ENCODE results near the gene IQCH. TPM values are rescaled to one million over a fixed set of nuclear protein-coding genes. Genes with fewer than 3 reads are reported as not detected.

IQCH gene
- total and polyA plus RNA-seq, 2 experiments from 2014 or later: 1.7 to 4.6 TPM

DNA sequence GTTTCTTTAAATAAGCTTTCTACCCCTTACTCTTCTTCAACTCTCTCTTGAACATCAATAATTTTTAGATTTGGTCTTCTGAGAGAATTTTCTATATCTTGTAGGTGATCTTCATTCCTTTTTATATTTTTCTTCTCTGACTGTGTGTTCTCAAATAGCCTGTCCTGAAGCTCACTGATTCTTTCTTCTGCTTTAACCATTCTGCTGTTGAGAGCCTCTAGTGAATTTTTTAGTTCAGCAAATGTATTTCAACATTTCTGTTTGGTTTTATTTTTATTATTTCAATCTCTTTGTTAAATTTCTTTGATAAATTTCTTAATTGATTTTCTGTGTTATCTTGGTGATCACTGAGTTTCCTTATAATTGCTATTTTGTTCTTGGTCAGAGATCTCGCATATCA is 19.6 kb downstream of the IQCH start (continued):
- TF ChIP-seq, protein P1, sequence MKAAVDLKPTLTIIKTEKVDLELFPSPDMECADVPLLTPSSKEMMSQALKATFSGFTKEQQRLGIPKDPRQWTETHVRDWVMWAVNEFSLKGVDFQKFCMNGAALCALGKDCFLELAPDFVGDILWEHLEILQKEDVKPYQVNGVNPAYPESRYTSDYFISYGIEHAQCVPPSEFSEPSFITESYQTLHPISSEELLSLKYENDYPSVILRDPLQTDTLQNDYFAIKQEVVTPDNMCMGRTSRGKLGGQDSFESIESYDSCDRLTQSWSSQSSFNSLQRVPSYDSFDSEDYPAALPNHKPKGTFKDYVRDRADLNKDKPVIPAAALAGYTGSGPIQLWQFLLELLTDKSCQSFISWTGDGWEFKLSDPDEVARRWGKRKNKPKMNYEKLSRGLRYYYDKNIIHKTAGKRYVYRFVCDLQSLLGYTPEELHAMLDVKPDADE (IDR thresholded peaks at IDR 0.05): no peak
- TF ChIP-seq NANOG (IDR thresholded peaks at IDR 0.05; ENCODE audit: borderline replicate concordance) (no peak), JUNB (IDR thresholded peaks at IDR 0.05; ENCODE audit: unreplicated experiment) (no peak), POLR2AphosphoS5 (IDR thresholded peaks at IDR 0.05; ENCODE audit: low read depth) (no peak)

GRCh38 chr15:67276666-67277065 is 22.1 kb downstream of the IQCH start:
- Histone ChIP-seq H2AFZ (no peak overlapping the region), H3K4me1 (ENCODE audit: insufficient read depth) (peaks cover 27% of the 10 kb centered on the region), H4K20me1 (replicated peaks; ENCODE audit: insufficient read depth) (no peaks in the 10 kb centered on the region), H3K4me3 (no peak overlapping the region), H3K27ac (ENCODE audit: low read depth) (no peak overlapping the region), H3K27me3 (ENCODE audit: insufficient read depth) (no peaks in the 10 kb centered on the region), H3F3A (replicated peaks; ENCODE audit: low read depth) (no peaks in the 10 kb centered on the region), H3K79me2 (replicated peaks; ENCODE audit: insufficient read depth) (no peaks in the 10 kb centered on the region), H3K36me3 (ENCODE audit: insufficient read depth) (no peaks in the 10 kb centered on the region), H3K9me2 (ENCODE audit: insufficient read depth) (no peaks in the 10 kb centered on the region), H3K4me2 (no peak overlapping the region)
- Mint-ChIP-seq H3K4me1 (peaks cover 11% of the 10 kb centered on the region), H3K36me3 (ENCODE audit: low read depth) (no peaks in the 10 kb centered on the region), H3K4me3 (no peak overlapping the region), H3K9me3 (no peaks in the 10 kb centered on the region), H3K27me3 (ENCODE audit: insufficient read depth, low read depth, poor library complexity) (no peaks in the 10 kb centered on the region), H3K27ac (no peak overlapping the region)
- ATAC-seq: no peak
- DNase-seq (ENCODE audit: low spot score): no peak
- no peak for TF ChIP-seq CTCF (conservative IDR thresholded peaks at IDR 0.05; ENCODE audit: low read depth in 2 of 2)
- TF ChIP-seq EZH2phosphoT487 (IDR thresholded peaks at IDR 0.05; ENCODE audit: unreplicated experiment): no peak
- no peak for TF ChIP-seq CREB1 (CRISPR knock-in tag; IDR thresholded peaks at IDR 0.05; ENCODE audit: low read depth)
- TF ChIP-seq, protein P1 (IDR thresholded peaks at IDR 0.05): no peak
- no peak for TF ChIP-seq STAT1 (IDR thresholded peaks at IDR 0.05; ENCODE audit: unreplicated experiment)
- TF ChIP-seq, protein P2, sequence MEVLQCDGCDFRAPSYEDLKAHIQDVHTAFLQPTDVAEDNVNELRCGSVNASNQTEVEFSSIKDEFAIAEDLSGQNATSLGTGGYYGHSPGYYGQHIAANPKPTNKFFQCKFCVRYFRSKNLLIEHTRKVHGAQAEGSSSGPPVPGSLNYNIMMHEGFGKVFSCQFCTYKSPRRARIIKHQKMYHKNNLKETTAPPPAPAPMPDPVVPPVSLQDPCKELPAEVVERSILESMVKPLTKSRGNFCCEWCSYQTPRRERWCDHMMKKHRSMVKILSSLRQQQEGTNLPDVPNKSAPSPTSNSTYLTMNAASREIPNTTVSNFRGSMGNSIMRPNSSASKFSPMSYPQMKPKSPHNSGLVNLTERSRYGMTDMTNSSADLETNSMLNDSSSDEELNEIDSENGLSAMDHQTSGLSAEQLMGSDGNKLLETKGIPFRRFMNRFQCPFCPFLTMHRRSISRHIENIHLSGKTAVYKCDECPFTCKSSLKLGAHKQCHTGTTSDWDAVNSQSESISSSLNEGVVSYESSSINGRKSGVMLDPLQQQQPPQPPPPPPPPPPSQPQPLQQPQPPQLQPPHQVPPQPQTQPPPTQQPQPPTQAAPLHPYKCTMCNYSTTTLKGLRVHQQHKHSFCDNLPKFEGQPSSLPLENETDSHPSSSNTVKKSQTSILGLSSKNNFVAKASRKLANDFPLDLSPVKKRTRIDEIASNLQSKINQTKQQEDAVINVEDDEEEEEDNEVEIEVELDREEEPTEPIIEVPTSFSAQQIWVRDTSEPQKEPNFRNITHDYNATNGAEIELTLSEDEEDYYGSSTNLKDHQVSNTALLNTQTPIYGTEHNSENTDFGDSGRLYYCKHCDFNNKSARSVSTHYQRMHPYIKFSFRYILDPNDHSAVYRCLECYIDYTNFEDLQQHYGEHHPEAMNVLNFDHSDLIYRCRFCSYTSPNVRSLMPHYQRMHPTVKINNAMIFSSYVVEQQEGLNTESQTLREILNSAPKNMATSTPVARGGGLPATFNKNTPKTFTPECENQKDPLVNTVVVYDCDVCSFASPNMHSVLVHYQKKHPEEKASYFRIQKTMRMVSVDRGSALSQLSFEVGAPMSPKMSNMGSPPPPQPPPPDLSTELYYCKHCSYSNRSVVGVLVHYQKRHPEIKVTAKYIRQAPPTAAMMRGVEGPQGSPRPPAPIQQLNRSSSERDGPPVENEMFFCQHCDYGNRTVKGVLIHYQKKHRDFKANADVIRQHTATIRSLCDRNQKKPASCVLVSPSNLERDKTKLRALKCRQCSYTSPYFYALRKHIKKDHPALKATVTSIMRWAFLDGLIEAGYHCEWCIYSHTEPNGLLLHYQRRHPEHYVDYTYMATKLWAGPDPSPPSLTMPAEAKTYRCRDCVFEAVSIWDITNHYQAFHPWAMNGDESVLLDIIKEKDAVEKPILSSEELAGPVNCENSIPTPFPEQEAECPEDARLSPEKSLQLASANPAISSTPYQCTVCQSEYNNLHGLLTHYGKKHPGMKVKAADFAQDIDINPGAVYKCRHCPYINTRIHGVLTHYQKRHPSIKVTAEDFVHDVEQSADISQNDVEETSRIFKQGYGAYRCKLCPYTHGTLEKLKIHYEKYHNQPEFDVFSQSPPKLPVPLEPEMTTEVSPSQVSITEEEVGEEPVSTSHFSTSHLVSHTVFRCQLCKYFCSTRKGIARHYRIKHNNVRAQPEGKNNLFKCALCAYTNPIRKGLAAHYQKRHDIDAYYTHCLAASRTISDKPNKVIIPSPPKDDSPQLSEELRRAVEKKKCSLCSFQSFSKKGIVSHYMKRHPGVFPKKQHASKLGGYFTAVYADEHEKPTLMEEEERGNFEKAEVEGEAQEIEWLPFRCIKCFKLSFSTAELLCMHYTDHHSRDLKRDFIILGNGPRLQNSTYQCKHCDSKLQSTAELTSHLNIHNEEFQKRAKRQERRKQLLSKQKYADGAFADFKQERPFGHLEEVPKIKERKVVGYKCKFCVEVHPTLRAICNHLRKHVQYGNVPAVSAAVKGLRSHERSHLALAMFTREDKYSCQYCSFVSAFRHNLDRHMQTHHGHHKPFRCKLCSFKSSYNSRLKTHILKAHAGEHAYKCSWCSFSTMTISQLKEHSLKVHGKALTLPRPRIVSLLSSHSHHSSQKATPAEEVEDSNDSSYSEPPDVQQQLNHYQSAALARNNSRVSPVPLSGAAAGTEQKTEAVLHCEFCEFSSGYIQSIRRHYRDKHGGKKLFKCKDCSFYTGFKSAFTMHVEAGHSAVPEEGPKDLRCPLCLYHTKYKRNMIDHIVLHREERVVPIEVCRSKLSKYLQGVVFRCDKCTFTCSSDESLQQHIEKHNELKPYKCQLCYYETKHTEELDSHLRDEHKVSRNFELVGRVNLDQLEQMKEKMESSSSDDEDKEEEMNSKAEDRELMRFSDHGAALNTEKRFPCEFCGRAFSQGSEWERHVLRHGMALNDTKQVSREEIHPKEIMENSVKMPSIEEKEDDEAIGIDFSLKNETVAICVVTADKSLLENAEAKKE (CRISPR knock-in tag; IDR thresholded peaks at IDR 0.05): no peak
- no peak for TF ChIP-seq EZH2 (IDR thresholded peaks at IDR 0.05; ENCODE audit: low read depth, unreplicated experiment)
- TF ChIP-seq JUNB (IDR thresholded peaks at IDR 0.05; ENCODE audit: unreplicated experiment): no peak
- no peak for TF ChIP-seq NANOG (IDR thresholded peaks at IDR 0.05; ENCODE audit: borderline replicate concordance)
- no peak for TF ChIP-seq ZNF331 (CRISPR knock-in tag; IDR thresholded peaks at IDR 0.05; ENCODE audit: low read depth)
- no peak for TF ChIP-seq POLR2AphosphoS5 (IDR thresholded peaks at IDR 0.05; ENCODE audit: low read depth)
- no peak for TF ChIP-seq ZNF114 (CRISPR knock-in tag; IDR thresholded peaks at IDR 0.05)
